Measurements from ENCODE around the gene MAJIN. TPM values are rescaled to one million over a fixed set of nuclear protein-coding genes. Genes with fewer than 3 reads are reported as not detected.

Gene MAJIN
- total RNA-seq, 1 donor from 2014 or later, result not detected

DNA sequence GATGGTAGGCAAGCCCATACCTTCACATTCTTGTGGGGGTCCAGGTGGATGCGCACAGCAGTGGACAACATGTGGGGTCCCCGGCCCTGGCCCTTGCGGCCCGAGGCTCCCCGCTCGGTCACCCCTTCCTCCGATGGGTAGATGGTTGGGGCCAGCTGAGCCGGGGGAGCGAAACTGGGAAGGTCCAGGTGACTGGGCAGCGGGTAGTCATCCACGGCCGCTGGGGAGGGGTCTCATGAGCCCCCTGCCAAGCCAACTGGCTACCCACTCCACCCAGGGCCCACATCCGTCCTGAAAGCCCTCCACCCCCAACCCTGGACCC is 65.6 kb downstream of the MAJIN start:
- DNase-seq (ENCODE audit: low spot score), result no peak
- Mint-ChIP-seq H3K27ac (ENCODE audit: unreplicated experiment) (no peak overlapping the region), H3K4me1 (ENCODE audit: low read depth) (no peaks in the 10 kb centered on the region), H3K27me3 (ENCODE audit: low read depth) (no peaks in the 10 kb centered on the region), H3K36me3 (ENCODE audit: low read depth) (peaks cover 26% of the 10 kb centered on the region), H3K4me3 (ENCODE audit: unreplicated experiment) (no peak overlapping the region), H3K9me3 (ENCODE audit: low read depth) (no peaks in the 10 kb centered on the region)
- no peak for TF ChIP-seq CTCF (IDR thresholded peaks at IDR 0.05)

DNA sequence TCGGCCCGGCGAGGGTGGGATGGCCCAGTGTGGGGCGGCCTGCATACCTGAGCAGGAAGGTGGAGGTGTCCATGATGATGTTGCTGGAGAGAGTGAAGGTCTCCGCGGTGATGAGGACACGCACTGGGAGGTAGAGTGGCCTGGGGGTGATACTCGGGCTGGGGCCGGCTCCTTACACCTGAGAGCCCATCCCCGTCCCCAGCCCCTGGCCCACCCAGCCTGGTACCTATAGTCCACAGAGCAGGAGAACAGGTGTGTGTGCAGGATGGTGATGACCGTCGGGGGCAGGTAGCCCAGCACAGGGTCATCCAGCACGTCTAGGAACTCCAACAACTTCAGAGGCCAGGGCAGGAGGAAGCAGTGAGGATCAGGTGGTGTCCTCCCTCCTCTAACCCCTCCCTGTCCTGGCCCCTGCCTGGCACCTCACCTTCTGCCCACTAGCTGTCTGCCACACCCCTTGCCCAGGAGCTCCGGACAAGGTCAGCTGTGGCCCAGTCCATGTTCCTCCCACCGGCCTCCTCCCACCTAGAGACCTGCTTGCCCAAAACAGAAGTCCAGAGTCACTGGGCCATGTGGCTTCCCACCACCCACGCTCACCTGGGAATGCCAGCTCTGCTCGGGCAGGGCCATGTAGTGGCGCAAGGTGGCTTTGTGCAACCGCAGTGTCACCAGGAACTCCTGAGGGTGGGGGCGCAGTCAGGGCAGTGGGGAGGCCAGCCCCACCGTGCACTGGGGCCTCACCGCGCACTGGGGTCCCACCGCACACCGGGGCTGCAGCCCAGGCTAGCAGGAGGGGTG is 66.2 kb downstream of the MAJIN start:
- H3K36me3 Mint-ChIP-seq (ENCODE audit: low read depth), result peaks cover 24% of the 10 kb centered on the region
- no peaks in the 10 kb centered on the region for H3K27me3 Mint-ChIP-seq (ENCODE audit: low read depth)
- no peak for TF ChIP-seq CTCF (IDR thresholded peaks at IDR 0.05)
- DNase-seq (ENCODE audit: low spot score), result no peak
- H3K4me1 Mint-ChIP-seq (ENCODE audit: low read depth), result no peaks in the 10 kb centered on the region
- no peak overlapping the region for H3K4me3 Mint-ChIP-seq (ENCODE audit: unreplicated experiment)
- no peak overlapping the region for H3K27ac Mint-ChIP-seq (ENCODE audit: unreplicated experiment)
- H3K9me3 Mint-ChIP-seq (ENCODE audit: low read depth), result no peaks in the 10 kb centered on the region

DNA sequence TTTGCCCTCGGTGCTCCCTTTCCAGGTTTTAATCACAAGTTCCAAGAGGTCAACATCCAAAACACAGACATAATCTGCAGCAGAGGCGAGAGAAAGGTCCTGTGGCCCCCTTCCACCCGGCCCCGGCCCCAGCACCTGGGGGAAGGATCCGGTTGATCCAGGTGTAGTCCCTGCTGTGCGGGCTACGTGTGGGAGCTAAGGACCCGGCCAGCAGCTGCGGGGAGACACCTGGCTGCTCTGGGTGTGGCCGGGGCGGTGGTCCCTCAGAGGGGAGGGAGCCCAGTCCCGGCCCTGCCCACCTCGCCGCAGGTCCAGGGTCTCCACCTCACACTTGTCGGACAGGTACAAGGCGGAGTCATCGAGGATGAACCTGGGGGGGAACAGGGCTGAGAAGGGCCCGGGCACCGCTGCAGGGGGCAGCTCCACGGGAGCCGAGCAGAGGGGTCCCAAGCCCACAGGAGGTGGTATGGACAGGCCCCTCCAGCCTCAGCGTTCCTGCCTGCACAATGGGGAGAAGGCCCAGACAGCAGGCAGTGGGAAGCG is 68.5 kb downstream of the MAJIN start:
- Mint-ChIP-seq H3K4me1 (ENCODE audit: low read depth) (no peaks in the 10 kb centered on the region), H3K4me3 (ENCODE audit: unreplicated experiment) (no peak overlapping the region), H3K27me3 (ENCODE audit: low read depth) (no peaks in the 10 kb centered on the region), H3K27ac (ENCODE audit: unreplicated experiment) (no peak overlapping the region), H3K9me3 (ENCODE audit: low read depth) (no peaks in the 10 kb centered on the region), H3K36me3 (ENCODE audit: low read depth) (peaks cover 30% of the 10 kb centered on the region)
- DNase-seq (ENCODE audit: low spot score), result no peak
- TF ChIP-seq CTCF (IDR thresholded peaks at IDR 0.05), result no peak

DNA sequence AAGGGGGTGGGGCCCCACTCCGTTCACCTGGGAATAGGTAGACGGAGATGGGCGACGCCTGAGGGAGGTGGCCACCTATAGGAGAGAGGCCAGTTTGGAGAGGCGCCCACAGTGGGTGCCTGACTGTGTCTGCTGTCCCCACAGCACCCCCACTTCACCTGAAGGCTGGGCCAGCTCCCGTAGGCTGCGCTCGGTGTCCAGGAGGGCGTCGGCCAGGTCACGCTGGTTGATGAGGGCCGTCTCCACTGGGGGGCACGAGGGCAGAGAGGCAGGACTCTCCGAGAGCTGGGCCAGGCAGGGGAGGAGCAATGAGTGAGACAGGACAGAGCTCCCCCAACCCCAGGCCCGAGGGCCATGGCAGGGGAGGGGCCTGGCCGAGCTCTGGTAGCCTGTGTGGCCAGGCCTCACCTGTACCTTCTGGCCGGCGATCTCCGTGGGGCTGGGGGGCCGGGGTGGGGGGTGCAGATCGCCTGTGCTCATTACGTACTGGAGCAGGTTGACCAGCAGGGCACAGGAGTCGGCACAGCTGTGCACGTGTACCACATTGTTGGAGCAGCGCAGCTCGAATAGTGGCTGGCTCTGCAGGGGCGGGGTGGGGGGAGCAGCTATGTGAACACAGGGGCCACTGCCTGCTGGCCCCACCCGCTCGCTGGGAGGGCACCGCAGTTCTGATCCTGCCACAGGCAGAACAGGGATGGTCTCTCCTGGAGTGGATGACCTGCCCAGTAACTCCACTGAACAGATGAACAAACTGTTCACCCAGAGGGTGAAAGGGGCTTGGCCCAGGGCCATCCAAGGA is 69.6 kb downstream of the MAJIN start:
- no peaks in the 10 kb centered on the region for H3K9me3 Mint-ChIP-seq (ENCODE audit: low read depth)
- H3K27me3 Mint-ChIP-seq (ENCODE audit: low read depth), result no peaks in the 10 kb centered on the region
- no peak overlapping the region for H3K27ac Mint-ChIP-seq (ENCODE audit: unreplicated experiment)
- H3K4me1 Mint-ChIP-seq (ENCODE audit: low read depth), result no peaks in the 10 kb centered on the region
- DNase-seq (ENCODE audit: low spot score), result peak; percentile 93
- H3K36me3 Mint-ChIP-seq (ENCODE audit: low read depth), result peaks cover 25% of the 10 kb centered on the region
- no peak for TF ChIP-seq CTCF (IDR thresholded peaks at IDR 0.05)
- no peak overlapping the region for H3K4me3 Mint-ChIP-seq (ENCODE audit: unreplicated experiment)

DNA sequence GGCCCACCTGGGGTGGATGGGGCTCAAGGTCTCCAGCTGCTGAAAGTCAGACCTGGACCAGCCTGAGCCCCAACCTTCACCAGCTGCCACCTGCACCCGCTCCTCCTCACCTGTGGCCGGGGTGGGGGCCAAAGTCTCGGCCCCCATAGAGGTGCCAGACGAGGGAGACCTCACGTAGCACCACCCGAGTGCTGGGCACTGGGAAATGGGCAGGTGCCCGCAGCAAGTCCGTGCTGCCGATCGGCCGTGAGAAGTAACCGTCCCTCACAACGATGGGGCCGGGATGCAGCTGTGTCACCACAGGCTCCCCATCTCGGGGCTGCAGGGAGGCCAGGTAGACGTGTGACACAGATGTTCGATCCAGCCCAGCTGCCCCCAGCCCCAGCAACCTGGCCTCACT is 71.1 kb downstream of the MAJIN start:
- no peak for TF ChIP-seq CTCF (IDR thresholded peaks at IDR 0.05)
- no peak overlapping the region for H3K27ac Mint-ChIP-seq (ENCODE audit: unreplicated experiment)
- no peak for DNase-seq (ENCODE audit: low spot score)
- no peaks in the 10 kb centered on the region for H3K27me3 Mint-ChIP-seq (ENCODE audit: low read depth)
- no peaks in the 10 kb centered on the region for H3K4me1 Mint-ChIP-seq (ENCODE audit: low read depth)
- H3K4me3 Mint-ChIP-seq (ENCODE audit: unreplicated experiment), result no peak overlapping the region
- no peaks in the 10 kb centered on the region for H3K9me3 Mint-ChIP-seq (ENCODE audit: low read depth)
- peaks cover 27% of the 10 kb centered on the region for H3K36me3 Mint-ChIP-seq (ENCODE audit: low read depth)
